Endothelial cell (in vitro differentiated cells): ENCODE measurements around the gene C12orf54. TPM values are rescaled to one million over a fixed set of nuclear protein-coding genes. Genes with fewer than 3 reads are reported as not detected.

Experiments
- DNase-seq: peaks from one replicate; pipeline ENCODE4 v3.0.0; 2021; ENCODE audit warnings: low spot score
- H3K27ac Mint-ChIP-seq: one replicate; pipeline ENCODE4 v1.8.0; 2021; ENCODE audit warnings: mixed read lengths, inconsistent platforms; ENCODE audit not compliant: unreplicated experiment
- H3K27me3 Mint-ChIP-seq: one replicate; pipeline ENCODE4 v1.8.0; 2021; ENCODE audit warnings: mild to moderate bottlenecking, moderate library complexity, mixed read lengths, inconsistent platforms; ENCODE audit not compliant: unreplicated experiment
- H3K36me3 Mint-ChIP-seq: one replicate; pipeline ENCODE4 v1.8.0; 2021; ENCODE audit warnings: mild to moderate bottlenecking, low read depth, mixed read lengths, inconsistent platforms; ENCODE audit not compliant: unreplicated experiment
- H3K4me1 Mint-ChIP-seq: one replicate; pipeline ENCODE4 v1.8.0; 2021; ENCODE audit warnings: mild to moderate bottlenecking, mixed read lengths, inconsistent platforms; ENCODE audit not compliant: unreplicated experiment
- H3K4me3 Mint-ChIP-seq: one replicate; pipeline ENCODE4 v1.8.0; 2021; ENCODE audit warnings: mild to moderate bottlenecking, mixed read lengths, inconsistent platforms; ENCODE audit not compliant: unreplicated experiment
- H3K9me3 Mint-ChIP-seq: one replicate; pipeline ENCODE4 v1.8.0; 2021; ENCODE audit warnings: mixed read lengths, inconsistent platforms; ENCODE audit not compliant: unreplicated experiment
- total RNA-seq: library from RNA; stranded (reverse); fragmentation: NEBNext Ultra II Directional; extraction: Animal tissue kit (Norgen Biotek cat#: 25700); gene quantifications from one replicate; pipeline ENCODE4 v1.2.1, GENCODE V29; 2021; ENCODE audit not compliant: unreplicated experiment
- TF ChIP-seq, protein P1 (sequence below): fragments of 200-600 bp; sonication (generic); IDR thresholded peaks from one replicate; pipeline ENCODE4 v1.5.0; 2021; ENCODE audit warnings: antibody characterized with exemption; ENCODE audit not compliant: unreplicated experiment

The C12orf54 gene
- total RNA-seq, 1 donor from 2014 or later, result not detected

DNA sequence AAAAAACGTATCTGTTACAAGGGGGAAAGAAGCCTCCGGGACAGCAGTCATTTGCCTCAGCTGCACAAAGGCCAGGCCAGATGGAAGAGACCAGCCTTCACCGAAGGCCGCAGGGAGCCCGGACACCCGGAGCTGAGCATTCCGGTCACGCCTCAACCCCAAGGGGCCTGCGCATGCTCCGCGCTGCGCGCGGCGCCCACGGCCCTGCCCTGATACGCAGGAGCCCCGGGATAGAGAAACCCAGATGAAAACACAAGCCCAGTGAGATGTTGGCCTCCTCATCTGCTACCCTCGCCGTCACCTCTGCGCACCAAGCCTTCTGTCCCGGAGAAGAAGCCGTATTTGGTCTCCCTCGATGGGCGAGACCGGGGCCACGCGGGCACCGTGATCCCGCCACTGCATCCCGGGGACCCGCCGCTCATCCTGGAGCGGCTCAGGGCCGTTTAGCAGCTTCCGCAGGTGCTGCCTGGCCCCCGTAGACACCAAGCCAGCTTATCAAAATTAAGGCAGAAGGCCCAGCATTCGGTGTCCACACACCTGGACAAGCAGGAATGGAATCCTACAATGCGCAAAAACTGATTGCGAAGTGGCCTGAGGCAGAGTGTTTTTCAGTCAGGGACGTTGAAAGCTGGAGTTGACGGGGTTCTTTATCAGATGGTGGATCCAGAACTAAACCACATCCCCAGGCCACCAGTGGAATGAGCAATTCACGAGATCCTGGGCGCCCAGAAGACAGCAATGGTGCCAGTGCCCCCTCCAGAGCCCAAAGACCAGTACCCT lies 45.8 kb downstream of the C12orf54 start:
- no peak overlapping the region for H3K27ac Mint-ChIP-seq
- TF ChIP-seq, protein P1, sequence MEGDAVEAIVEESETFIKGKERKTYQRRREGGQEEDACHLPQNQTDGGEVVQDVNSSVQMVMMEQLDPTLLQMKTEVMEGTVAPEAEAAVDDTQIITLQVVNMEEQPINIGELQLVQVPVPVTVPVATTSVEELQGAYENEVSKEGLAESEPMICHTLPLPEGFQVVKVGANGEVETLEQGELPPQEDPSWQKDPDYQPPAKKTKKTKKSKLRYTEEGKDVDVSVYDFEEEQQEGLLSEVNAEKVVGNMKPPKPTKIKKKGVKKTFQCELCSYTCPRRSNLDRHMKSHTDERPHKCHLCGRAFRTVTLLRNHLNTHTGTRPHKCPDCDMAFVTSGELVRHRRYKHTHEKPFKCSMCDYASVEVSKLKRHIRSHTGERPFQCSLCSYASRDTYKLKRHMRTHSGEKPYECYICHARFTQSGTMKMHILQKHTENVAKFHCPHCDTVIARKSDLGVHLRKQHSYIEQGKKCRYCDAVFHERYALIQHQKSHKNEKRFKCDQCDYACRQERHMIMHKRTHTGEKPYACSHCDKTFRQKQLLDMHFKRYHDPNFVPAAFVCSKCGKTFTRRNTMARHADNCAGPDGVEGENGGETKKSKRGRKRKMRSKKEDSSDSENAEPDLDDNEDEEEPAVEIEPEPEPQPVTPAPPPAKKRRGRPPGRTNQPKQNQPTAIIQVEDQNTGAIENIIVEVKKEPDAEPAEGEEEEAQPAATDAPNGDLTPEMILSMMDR, result no peak
- H3K4me1 Mint-ChIP-seq, result no peaks in the 10 kb centered on the region
- H3K9me3 Mint-ChIP-seq, result no peaks in the 10 kb centered on the region
- H3K27me3 Mint-ChIP-seq, result no peaks in the 10 kb centered on the region
- DNase-seq, result no peak
- no peaks in the 10 kb centered on the region for H3K36me3 Mint-ChIP-seq
- H3K4me3 Mint-ChIP-seq, result no peak overlapping the region

DNA sequence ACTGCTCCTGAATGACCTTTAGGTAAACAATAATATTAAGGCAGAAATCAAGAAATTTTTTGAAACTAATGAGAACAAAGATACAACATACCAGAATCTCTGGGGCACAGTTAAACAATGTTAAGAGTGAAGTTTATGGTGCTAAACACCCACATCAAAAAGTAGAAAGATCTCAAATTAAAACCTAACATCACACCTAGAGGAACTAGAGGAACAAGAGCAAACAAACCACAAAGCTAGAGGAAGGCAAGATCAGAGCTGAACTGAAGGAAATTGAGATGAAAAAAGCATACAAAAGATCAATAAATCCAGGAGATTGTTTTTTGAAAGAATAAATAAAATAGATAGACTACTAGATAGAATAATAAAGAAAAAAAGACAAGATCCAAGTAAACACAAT lies 50.3 kb downstream of the C12orf54 start:
- TF ChIP-seq, protein P1, result no peak
- DNase-seq, result no peak
- H3K9me3 Mint-ChIP-seq, result no peaks in the 10 kb centered on the region
- H3K4me1 Mint-ChIP-seq, result no peaks in the 10 kb centered on the region
- H3K27me3 Mint-ChIP-seq, result peaks cover 1% of the 10 kb centered on the region
- H3K4me3 Mint-ChIP-seq, result no peak overlapping the region
- no peak overlapping the region for H3K27ac Mint-ChIP-seq
- no peaks in the 10 kb centered on the region for H3K36me3 Mint-ChIP-seq

DNA sequence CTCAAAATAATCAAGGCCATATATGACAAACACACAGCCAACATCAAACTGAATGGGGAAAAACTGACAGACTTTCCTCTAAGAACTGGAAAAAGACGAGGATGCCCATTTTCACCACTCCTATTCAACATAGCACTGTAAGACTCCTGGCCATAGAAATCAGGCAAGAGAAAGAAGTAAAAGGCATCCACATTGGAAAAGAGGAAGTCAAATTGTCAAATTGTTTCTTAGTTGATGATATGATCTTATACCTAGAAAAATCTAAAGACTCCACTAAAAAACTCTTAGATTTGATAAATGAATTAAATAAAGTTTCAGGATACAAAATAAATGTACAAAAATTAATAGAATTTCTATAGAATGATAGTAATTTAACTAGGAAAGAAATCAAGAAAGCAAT lies 54.3 kb downstream of the C12orf54 start:
- Mint-ChIP-seq H3K9me3 (no peaks in the 10 kb centered on the region), H3K27me3 (peaks cover 6% of the 10 kb centered on the region), H3K4me3 (no peak overlapping the region), H3K27ac (no peak overlapping the region), H3K4me1 (no peaks in the 10 kb centered on the region), H3K36me3 (no peaks in the 10 kb centered on the region)
- DNase-seq, result no peak
- TF ChIP-seq, protein P1, result no peak

DNA sequence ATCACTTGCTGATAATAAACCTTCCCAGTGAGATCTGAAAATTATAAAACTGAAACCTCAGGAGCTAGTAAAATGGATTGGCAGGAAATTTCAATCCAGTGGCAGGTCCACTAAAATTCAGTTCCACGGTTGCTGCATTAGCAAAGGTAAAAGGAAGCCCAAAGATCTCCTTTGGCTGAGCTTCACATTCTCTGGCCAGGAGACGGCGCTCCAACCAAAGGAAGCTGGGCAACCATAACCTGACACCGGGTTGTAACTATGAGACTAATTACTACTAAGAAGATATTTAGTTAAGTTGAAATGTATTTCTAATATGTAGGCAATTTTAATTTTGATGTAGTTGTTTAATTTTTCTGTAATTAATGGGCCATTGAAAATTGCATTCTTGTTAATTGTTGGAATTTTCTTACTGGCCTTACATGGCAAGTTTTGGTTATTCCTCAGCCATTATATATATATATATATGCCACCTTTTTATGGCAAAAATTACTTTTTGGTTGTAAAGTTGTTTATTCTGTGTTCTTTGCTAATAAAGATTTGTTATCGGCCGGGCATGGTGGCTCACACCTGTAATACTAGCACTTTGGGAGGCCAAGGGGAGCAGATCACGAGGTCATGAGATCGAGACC lies 60.1 kb downstream of the C12orf54 start:
- TF ChIP-seq, protein P1, result peak; percentile 39
- no peak overlapping the region for H3K27ac Mint-ChIP-seq
- no peaks in the 10 kb centered on the region for H3K9me3 Mint-ChIP-seq
- no peak overlapping the region for H3K4me3 Mint-ChIP-seq
- H3K27me3 Mint-ChIP-seq, result peaks cover 6% of the 10 kb centered on the region
- H3K36me3 Mint-ChIP-seq, result no peaks in the 10 kb centered on the region
- no peaks in the 10 kb centered on the region for H3K4me1 Mint-ChIP-seq
- peak; percentile 55 for DNase-seq
